Neural progenitor cell (in vitro differentiated cells): ENCODE measurements around the gene NFIL3.
"Not testable (repeated sequence)": the region's sequence is repeated elsewhere in the genome, so short reads cannot be mapped to it uniquely, and the experiment has no call there.

Experiments
- EZH2phosphoT487 ChIP-seq: fragments of 200-600 bp; sonication (generic); IDR thresholded peaks from 2 replicates; pipeline ENCODE4 v1.6.1; 2017; ENCODE audit warnings: antibody characterized with exemption
- TF ChIP-seq, protein P1 (sequence below): fragments of 200-600 bp; sonication (generic); IDR thresholded peaks from 2 replicates; pipeline ENCODE4 v1.5.1; 2017; ENCODE audit warnings: antibody characterized with exemption, mild to moderate bottlenecking

DNA sequence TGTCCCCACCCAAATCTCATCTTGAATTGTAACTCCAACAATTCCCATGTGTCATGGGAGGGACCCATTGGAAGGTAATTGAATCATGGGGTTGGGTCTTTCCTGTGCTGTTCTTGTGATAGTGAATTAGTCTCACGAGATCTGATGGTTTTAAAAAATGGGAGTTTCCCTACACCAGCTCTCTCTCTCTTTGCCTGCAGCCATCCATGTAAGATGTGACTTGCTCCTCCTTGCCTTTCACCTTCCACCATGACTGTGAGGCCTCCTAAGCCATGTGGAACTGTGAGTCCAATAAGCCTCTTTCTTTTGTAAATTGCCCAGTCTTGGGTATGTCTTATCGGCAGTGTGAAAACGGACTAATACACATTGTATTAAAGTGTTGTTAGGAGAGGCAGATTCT, 45.6 kb downstream of the NFIL3 start:
- TF ChIP-seq, protein P1, sequence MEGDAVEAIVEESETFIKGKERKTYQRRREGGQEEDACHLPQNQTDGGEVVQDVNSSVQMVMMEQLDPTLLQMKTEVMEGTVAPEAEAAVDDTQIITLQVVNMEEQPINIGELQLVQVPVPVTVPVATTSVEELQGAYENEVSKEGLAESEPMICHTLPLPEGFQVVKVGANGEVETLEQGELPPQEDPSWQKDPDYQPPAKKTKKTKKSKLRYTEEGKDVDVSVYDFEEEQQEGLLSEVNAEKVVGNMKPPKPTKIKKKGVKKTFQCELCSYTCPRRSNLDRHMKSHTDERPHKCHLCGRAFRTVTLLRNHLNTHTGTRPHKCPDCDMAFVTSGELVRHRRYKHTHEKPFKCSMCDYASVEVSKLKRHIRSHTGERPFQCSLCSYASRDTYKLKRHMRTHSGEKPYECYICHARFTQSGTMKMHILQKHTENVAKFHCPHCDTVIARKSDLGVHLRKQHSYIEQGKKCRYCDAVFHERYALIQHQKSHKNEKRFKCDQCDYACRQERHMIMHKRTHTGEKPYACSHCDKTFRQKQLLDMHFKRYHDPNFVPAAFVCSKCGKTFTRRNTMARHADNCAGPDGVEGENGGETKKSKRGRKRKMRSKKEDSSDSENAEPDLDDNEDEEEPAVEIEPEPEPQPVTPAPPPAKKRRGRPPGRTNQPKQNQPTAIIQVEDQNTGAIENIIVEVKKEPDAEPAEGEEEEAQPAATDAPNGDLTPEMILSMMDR: not testable (repeated sequence)
- TF ChIP-seq EZH2phosphoT487: not testable (repeated sequence)
